Activated CD8-positive, alpha-beta memory T cell treated with anti-CD3 and anti-CD28 coated beads for 4 hours (primary cell): ENCODE measurements around the gene DDX47.
"Not testable (repeated sequence)": the region's sequence is repeated elsewhere in the genome, so short reads cannot be mapped to it uniquely, and the experiment has no call there.

Source experiments
- DNase-seq, 2 donors: peaks; one replicate each; pipeline ENCODE4 v3.0.0-alpha.2; 2020; ENCODE audit warnings: low read depth in 2 of 2

The DDX47 gene

GRCh38 chr12:12872139-12872933 is 59.2 kb downstream of the DDX47 start:
- DNase-seq, result no peak

- DNase-seq, result no peak
Measured at GRCh38 chr12:12872934-12873275, 59.8 kb downstream of the DDX47 start.

DNA sequence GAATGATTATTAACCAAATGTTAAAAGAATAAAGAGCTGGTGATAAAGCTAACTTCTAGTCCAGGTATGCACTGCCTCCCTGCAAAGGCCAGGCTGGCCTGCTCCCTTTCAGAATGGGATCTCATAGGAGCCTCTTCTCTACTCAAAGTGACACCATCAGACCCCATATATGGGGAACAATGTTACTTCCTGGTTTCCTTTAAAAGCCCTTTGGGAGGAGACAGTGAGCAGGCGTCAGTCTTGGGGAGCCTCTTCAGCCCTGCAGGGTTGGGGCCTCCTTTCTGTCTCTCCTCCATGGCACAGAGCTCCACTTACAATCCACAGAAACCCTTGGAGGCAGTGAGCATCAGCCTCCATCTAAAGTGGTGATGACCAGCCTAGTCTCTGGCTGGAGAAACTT is 60.9 kb downstream of the DDX47 start:
- no peak for DNase-seq

- DNase-seq, result not testable (repeated sequence)
Measured at GRCh38 chr12:12875301-12875700, 62.2 kb downstream of the DDX47 start.

GRCh38 chr12:12877153-12877768 is 64.1 kb downstream of the DDX47 start:
- no peak for DNase-seq

- DNase-seq, result no peak
Measured at GRCh38 chr12:12877781-12878455, 64.8 kb downstream of the DDX47 start.
